Activated naive CD8-positive, alpha-beta T cell treated with anti-CD3 and anti-CD28 coated beads for 36 hours (primary cell): ENCODE measurements around the gene EBF3. TPM values are rescaled to one million over a fixed set of nuclear protein-coding genes. Genes with fewer than 3 reads are reported as not detected.

ENCODE experiments used
- DNase-seq: peaks from one replicate; pipeline ENCODE4 v3.0.0; 2021
- H3K27ac Mint-ChIP-seq: one replicate; pipeline ENCODE4 v1.8.0; 2022; ENCODE audit warnings: mild to moderate bottlenecking, moderate library complexity, mixed read lengths
- H3K27me3 Mint-ChIP-seq: one replicate; pipeline ENCODE4 v1.8.0; 2022; ENCODE audit warnings: mild to moderate bottlenecking, mixed read lengths
- H3K36me3 Mint-ChIP-seq: one replicate; pipeline ENCODE4 v1.8.0; 2021; ENCODE audit warnings: mild to moderate bottlenecking, mixed read lengths
- H3K4me1 Mint-ChIP-seq: one replicate; pipeline ENCODE4 v1.8.0; 2021; ENCODE audit warnings: mixed read lengths
- H3K4me3 Mint-ChIP-seq: one replicate; pipeline ENCODE4 v1.8.0; 2022; ENCODE audit warnings: mild to moderate bottlenecking, moderate library complexity, mixed read lengths
- H3K9me3 Mint-ChIP-seq: one replicate; pipeline ENCODE4 v1.8.0; 2022; ENCODE audit warnings: mixed read lengths
- total RNA-seq, 2 experiments: library from RNA; stranded (reverse); gene quantifications; one replicate each; pipeline ENCODE4 v1.2.3, GENCODE V29; 2021

The EBF3 gene
- total RNA-seq, 2 experiments from 2014 or later = not detected

DNA sequence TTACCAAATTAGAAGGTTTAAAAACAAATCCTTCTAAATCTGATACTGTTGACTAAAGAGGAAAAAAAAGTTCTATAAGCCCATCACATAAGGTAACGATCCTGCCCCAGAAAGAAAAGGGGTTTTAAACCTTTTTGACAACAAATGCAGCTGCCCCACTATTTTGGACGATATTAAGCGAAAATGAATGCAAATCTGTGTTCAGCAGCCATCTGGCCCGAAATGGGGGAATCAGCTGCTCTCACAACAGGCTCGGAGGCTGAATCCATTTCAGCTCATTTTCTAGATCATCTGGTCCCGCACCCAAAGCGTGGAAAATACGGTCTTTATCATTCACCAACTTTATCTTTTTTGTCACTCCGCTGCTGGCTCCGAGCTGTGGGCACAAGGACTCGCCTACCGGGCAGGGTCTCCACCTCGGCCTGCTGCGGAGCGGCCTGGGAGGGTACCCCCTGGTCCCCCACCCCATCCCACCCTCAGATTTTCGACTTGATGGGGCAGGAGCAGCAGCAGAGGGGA, 2.4 kb upstream of the EBF3 start:
- DNase-seq = no peak
- peaks cover 79% of the 10 kb centered on the region for H3K27me3 Mint-ChIP-seq
- no peak overlapping the region for H3K27ac Mint-ChIP-seq
- H3K4me3 Mint-ChIP-seq = no peak overlapping the region
- peaks cover 31% of the 10 kb centered on the region for H3K4me1 Mint-ChIP-seq
- H3K36me3 Mint-ChIP-seq = peaks cover 3% of the 10 kb centered on the region
- H3K9me3 Mint-ChIP-seq = no peaks in the 10 kb centered on the region

DNA sequence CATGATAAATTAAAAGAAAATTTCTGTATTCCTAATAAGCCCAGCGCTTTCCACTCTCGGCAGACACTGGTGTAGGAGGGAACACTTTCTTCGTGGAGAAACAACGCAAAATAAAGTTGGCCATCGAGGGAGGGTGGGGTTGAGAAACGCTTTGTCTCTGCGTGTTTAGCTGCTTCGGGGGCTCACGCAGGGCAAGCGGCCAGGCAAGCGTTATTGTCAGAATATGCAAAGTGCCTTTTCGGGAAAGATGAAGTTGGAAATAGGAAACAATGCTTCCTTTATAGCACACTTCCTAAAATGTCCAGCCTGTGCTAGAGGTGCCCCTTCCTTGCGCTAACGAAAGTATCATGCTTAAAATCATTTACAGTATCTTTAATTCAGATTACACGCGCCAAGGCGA, 1.9 kb upstream of the EBF3 start:
- Mint-ChIP-seq H3K27ac (no peak overlapping the region), H3K9me3 (no peaks in the 10 kb centered on the region), H3K4me1 (peaks cover 35% of the 10 kb centered on the region), H3K27me3 (peaks cover 83% of the 10 kb centered on the region), H3K4me3 (no peak overlapping the region), H3K36me3 (peaks cover 3% of the 10 kb centered on the region)
- DNase-seq = no peak

DNA sequence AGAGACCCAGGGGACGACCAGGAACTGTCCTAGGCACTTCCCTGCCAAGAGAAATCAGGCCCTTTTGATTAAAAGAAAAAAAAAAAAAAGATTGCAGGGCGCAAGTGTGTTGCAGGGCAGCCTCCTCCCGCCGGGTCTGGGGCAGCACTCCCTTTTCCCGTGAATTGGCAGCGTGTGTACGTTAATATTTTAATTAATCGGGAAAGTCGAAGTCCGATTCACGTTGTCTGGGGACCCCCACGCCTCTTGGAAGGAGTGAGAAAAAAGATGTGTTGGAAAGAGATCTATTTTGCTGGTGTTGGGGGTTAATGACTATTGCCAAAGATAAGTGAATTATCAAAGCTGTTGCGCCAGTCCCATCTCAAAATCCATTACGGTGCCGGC, 1.3 kb upstream of the EBF3 start:
- H3K4me3 Mint-ChIP-seq = no peak overlapping the region
- peaks cover 35% of the 10 kb centered on the region for H3K4me1 Mint-ChIP-seq
- H3K36me3 Mint-ChIP-seq = peaks cover 3% of the 10 kb centered on the region
- no peak for DNase-seq
- H3K27me3 Mint-ChIP-seq = peaks cover 83% of the 10 kb centered on the region
- no peak overlapping the region for H3K27ac Mint-ChIP-seq
- H3K9me3 Mint-ChIP-seq = no peaks in the 10 kb centered on the region

DNA sequence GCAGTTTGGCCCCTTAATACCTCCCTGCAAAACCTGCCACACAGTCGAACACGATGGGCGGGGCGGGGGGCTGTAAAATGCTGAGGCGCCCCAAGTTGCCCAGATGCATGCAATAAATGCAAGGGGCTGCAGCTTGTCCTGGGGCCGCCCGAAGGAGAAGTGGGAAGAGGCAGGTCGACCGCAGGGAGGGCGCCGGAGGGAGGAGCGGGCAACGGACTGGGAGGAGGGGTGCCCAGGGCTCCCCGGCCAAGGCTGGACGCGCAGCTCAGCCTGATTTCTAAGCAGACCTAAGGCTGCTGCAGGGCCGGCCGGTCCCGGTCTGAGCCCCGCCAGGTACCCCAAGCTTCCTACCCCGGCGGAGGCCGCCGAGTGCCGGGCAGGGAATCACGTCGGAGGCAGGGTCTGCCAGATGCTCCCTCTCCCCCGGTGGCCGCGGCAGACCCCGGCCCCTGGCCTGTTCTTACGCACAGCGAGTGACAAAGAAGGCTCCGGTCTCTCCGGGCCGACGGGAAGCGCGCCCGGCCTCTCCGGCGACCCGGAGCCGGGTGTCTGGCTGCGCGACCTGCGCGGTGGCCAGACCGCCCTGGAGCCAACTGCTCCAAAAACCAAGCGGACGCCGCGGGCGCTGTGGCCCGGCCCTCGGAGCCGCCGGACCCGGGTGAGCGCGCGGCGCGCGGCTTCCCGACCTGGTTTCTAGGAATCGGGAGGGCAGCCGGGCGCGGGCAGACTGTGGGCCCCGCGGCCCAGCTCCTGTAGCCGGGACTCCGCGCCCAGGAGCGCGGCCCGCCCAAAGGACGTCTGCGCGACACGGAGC, 744 bp upstream of the EBF3 start:
- peaks cover 3% of the 10 kb centered on the region for H3K36me3 Mint-ChIP-seq
- peak overlapping the region; percentile 53 for H3K4me3 Mint-ChIP-seq
- H3K27ac Mint-ChIP-seq = no peak overlapping the region
- peaks cover 32% of the 10 kb centered on the region for H3K4me1 Mint-ChIP-seq
- no peaks in the 10 kb centered on the region for H3K9me3 Mint-ChIP-seq
- peaks cover 83% of the 10 kb centered on the region for H3K27me3 Mint-ChIP-seq
- DNase-seq = no peak

DNA sequence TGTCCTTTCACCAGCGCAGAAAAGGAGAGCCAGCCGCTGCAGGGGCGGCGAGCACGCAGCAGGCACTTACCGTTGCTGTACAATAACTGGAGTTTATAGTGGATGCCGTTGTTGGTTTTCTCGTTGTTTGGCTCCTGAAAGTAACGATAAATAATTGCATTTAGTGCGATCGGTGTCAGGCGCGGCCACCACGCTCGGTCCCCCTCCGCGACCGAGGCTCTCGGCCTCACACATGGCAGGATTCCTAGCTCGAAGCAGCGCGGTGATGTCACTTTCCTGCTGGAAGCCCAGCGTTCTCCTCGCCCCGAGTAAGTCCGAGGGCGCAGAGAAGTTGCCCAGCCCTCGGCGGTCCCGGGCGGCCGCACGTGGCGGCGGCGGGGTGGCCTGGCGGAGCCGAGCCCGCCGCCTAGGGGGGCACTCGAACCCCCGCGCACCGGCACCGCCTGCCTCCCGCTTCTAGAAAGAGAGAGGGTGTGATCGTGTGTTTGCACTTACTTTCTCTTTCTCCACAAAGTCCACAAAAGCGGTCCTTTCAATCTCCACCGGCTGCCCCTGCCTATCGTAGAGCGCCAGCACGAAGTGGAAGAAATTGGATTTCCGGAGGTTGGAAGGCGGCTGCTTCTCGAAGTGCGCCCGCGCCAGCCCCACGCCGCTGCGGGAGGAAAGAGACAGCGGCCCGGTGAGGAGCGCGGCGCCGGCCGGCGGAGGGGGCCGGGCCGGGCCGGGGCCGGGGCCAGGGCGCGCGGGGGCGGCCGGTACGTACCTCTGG, 1.0 kb downstream of the EBF3 start:
- Mint-ChIP-seq H3K9me3 (no peaks in the 10 kb centered on the region), H3K4me3 (peak overlapping the region; percentile 65), H3K27me3 (peaks cover 76% of the 10 kb centered on the region), H3K27ac (no peak overlapping the region), H3K36me3 (peaks cover 3% of the 10 kb centered on the region), H3K4me1 (peaks cover 31% of the 10 kb centered on the region)
- no peak for DNase-seq

DNA sequence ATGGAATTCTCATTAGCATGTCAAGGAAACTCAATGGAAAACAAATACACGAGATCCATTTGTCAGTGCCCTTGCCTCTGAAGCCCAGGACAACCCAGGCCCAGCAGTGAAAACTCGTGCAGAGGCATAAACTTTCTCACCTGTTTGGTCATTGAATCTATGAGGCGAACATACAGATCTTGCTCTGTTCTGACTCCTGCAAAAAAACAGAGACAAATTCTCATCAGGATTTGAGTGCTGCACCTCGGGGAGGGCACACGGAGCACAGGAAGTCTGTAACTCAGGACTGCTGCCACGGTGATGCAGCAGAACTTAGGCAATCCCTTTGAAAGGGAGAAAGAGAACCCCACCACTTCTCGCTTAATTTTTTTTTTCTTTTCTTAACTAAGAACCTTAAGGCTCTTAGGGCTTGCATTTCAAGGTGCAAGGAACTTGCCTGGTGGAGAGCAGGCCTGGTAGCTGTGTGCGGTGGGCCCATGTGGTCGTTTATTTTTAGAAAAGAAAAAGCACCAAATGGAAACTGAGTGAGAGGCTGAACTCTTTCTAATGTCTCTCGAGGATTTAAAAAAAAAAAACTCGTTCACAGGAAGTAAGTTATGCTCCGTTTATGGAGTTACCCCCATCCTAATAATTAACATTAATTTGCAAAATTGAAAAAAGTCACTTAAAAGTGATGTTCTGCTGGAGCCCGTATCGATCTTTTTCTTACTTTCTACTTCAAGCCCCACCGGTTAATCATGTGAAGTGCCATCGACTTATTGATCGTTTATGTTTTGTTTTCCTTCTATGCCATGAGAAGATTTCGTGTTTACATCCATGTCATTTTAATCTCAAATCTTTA, 1.8 kb downstream of the EBF3 start:
- no peak for DNase-seq
- peaks cover 31% of the 10 kb centered on the region for H3K4me1 Mint-ChIP-seq
- H3K4me3 Mint-ChIP-seq = peak overlapping the region; percentile 60
- no peaks in the 10 kb centered on the region for H3K9me3 Mint-ChIP-seq
- H3K27me3 Mint-ChIP-seq = peaks cover 76% of the 10 kb centered on the region
- H3K27ac Mint-ChIP-seq = no peak overlapping the region
- peaks cover 3% of the 10 kb centered on the region for H3K36me3 Mint-ChIP-seq

DNA sequence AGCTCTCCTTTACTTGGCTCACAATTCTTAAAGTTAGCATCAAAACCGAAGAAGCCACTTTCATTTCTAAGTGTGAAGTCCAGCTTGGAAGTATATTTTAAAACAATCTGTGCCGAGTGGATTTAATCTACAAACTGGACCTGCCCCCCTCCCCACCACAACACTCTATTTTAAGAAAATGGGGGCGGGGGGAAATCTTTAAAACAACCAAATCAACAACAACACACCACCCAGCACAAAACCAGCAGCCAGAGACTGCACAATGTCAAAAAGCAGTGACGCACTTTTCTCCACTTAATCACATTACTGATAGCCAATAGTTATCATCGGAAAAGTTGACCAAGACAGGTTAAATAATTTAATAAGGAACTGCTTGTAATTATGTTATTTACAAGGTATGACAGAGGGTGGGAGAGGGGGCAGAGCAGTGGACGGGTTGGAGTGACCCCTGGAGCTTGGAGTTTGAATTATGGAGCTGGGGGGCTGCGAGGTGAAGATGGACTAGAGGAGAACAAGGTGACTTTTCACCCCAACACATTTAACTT, 2.8 kb downstream of the EBF3 start:
- H3K36me3 Mint-ChIP-seq = peaks cover 3% of the 10 kb centered on the region
- peaks cover 79% of the 10 kb centered on the region for H3K27me3 Mint-ChIP-seq
- H3K4me1 Mint-ChIP-seq = peaks cover 31% of the 10 kb centered on the region
- no peak for DNase-seq
- H3K4me3 Mint-ChIP-seq = no peak overlapping the region
- H3K9me3 Mint-ChIP-seq = no peaks in the 10 kb centered on the region
- H3K27ac Mint-ChIP-seq = no peak overlapping the region

- H3K4me3 Mint-ChIP-seq = no peak overlapping the region
- no peak overlapping the region for H3K27ac Mint-ChIP-seq
Observed at GRCh38 chr10:129960481-129961156, 3.5 kb downstream of the EBF3 start.

DNA sequence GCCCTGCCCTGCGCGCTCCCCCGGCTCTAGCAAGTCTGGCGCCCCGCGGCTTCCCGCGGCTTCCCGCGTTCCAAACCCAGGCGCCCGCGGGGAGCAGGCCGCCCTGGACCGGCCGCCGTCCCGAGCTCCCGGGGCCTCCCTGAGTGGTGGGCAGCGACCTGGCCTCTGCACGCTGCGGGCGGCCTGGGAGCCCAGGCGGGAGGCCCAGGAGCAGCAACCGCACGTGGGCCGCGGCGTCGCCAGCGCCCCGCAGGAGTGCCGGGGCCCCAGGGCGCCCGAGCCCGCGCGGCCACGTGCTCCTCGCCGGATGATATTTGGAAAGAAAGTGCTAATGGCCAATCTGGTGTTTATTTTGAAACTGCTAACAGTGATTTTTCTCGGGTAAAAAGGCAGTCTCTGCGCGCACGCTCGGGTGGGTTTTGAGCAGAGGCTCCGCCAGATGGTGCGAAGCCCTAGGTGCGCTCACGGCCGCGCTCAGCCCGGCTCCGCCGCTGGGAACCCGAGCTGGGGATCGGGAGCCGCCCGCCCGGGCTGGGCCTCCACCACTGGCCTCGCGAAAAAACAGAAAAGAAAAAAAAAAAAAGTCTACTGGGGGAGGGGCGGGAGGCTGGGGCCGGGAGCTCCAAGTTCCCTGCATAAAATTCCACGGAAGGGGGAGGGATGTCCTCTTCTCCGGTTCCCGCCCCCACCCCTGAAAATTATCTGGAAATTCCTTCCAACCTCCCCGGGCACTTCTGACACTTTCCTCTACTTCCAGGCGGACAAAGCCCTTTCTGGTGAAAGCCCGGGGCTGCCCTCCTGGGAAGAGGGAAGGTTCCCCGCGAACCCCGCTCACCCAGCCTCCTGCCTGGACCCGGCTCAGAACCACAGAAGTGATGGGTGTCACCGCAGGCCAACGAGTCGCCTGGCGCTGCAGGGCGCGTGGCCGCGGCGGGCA, 4.3 kb downstream of the EBF3 start:
- no peak for DNase-seq
- Mint-ChIP-seq H3K4me3 (no peak overlapping the region), H3K4me1 (peaks cover 25% of the 10 kb centered on the region), H3K9me3 (no peaks in the 10 kb centered on the region), H3K27me3 (peaks cover 82% of the 10 kb centered on the region), H3K27ac (no peak overlapping the region), H3K36me3 (peaks cover 3% of the 10 kb centered on the region)

More at GRCh38 chr10:129960481-129961156, 3.5 kb downstream of the EBF3 start:
- Mint-ChIP-seq H3K4me1 (peaks cover 27% of the 10 kb centered on the region), H3K9me3 (no peaks in the 10 kb centered on the region), H3K36me3 (peaks cover 3% of the 10 kb centered on the region), H3K27me3 (peaks cover 78% of the 10 kb centered on the region)
- no peak for DNase-seq

- H3K36me3 Mint-ChIP-seq = peaks cover 3% of the 10 kb centered on the region
- no peaks in the 10 kb centered on the region for H3K9me3 Mint-ChIP-seq
- peaks cover 23% of the 10 kb centered on the region for H3K4me1 Mint-ChIP-seq
- peaks cover 88% of the 10 kb centered on the region for H3K27me3 Mint-ChIP-seq
- no peak overlapping the region for H3K27ac Mint-ChIP-seq
- DNase-seq = no peak
- peak overlapping the region; percentile 51 for H3K4me3 Mint-ChIP-seq
Observed at GRCh38 chr10:129958629-129959543, 5.2 kb downstream of the EBF3 start.

DNA sequence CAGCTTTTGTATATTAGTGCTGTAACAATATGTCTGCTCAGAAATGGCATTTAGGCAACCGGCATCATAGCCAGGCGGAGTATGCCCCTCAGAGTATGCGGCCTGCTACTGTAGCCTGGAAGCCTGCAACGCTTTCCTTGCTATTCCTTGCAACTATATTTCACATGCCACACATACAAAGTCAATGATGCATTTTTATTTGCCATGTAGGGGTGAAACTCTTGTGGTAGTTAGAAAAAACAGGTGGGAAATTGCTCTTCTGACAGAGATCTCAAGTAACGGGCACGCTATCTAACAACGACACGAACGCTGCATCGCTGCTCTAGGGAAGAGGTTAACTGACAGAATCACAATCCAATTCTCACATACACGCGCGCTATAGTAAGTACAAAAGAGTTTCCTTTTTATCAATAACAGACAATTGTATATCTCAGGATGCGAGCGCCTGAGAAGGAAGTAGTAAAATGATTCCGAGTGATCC, 5.9 kb downstream of the EBF3 start:
- H3K27me3 Mint-ChIP-seq = peaks cover 90% of the 10 kb centered on the region
- no peak for DNase-seq
- H3K9me3 Mint-ChIP-seq = no peaks in the 10 kb centered on the region
- H3K36me3 Mint-ChIP-seq = peaks cover 3% of the 10 kb centered on the region
- H3K4me3 Mint-ChIP-seq = peak overlapping the region; percentile 51
- H3K4me1 Mint-ChIP-seq = peaks cover 22% of the 10 kb centered on the region
- no peak overlapping the region for H3K27ac Mint-ChIP-seq

- peaks cover 86% of the 10 kb centered on the region for H3K27me3 Mint-ChIP-seq
- DNase-seq = no peak
- peaks cover 16% of the 10 kb centered on the region for H3K4me1 Mint-ChIP-seq
- no peaks in the 10 kb centered on the region for H3K9me3 Mint-ChIP-seq
- H3K4me3 Mint-ChIP-seq = no peak overlapping the region
- H3K27ac Mint-ChIP-seq = no peak overlapping the region
- no peaks in the 10 kb centered on the region for H3K36me3 Mint-ChIP-seq
Observed at GRCh38 chr10:129956876-129957673, 7.0 kb downstream of the EBF3 start.
